Stimulated activated memory B cell treated with anti-CD40 and anti-IgM and Interleukin-4, amounts not matched to agents 10 μg/mL and 1 μg/mL and 100 μg/mL, for 72 hours (primary cell): ENCODE measurements around the gene LHFPL2.
A peak's percentile ranks its signal among the peaks of the same experiment; 100 is the strongest.

Experiments used
- ATAC-seq: fragments of 150-1000 bp; cut with Tn5 transposase; 2 replicates; pipeline ENCODE4 v1.10.0; 2021
- H3K27ac Mint-ChIP-seq: one replicate; pipeline ENCODE4 v1.8.0; 2022; ENCODE audit warnings: mild to moderate bottlenecking, mixed read lengths
- H3K27me3 Mint-ChIP-seq: one replicate; pipeline ENCODE4 v1.8.0; 2022; ENCODE audit warnings: mixed read lengths
- H3K36me3 Mint-ChIP-seq: one replicate; pipeline ENCODE4 v1.8.0; 2022; ENCODE audit warnings: mixed read lengths
- H3K4me1 Mint-ChIP-seq: one replicate; pipeline ENCODE4 v1.8.0; 2022; ENCODE audit warnings: mixed read lengths
- H3K4me3 Mint-ChIP-seq: one replicate; pipeline ENCODE4 v1.8.0; 2022; ENCODE audit warnings: mild to moderate bottlenecking, moderate library complexity, mixed read lengths
- H3K9me3 Mint-ChIP-seq: one replicate; pipeline ENCODE4 v1.8.0; 2022; ENCODE audit warnings: mixed read lengths

The LHFPL2 gene

DNA sequence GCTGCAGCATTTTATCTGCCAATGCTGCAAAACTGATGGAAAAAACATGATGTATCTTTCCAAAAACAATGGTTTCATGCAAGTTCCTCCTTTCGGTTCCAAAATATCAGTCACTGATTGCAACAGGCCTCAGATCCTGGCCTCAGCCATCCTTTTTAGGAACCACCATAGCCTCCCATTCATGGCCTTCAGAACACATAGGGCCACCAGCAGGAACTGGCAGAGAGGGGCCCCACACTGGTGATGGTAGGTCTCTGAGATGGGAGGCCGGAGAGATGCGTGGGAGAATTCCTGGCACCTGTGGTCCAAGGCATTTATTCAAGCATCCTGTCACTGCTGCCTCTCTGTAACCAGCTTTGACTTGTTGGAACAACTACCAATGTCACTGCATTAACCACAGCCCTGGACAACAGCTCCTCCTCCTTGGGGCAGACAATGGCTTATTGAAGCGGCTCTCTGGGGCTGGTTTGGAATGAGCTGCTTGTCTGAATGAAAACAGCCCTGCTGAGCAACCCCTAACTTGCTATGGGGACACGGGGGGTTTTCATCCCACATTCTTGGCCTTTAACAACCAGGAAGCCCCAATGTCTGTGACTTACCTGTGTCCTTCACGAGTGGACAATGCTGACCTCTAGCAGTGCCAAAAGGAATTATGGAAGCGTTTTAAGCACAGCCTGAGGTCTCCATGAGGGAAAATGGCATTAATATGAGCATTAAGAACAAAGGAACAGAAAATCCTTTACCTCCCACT lies 108.1 kb downstream of the LHFPL2 start:
- no peak for ATAC-seq
- peaks cover 7% of the 10 kb centered on the region for H3K36me3 Mint-ChIP-seq
- no peaks in the 10 kb centered on the region for H3K9me3 Mint-ChIP-seq
- no peaks in the 10 kb centered on the region for H3K27me3 Mint-ChIP-seq
- H3K4me3 Mint-ChIP-seq: no peak overlapping the region
- H3K27ac Mint-ChIP-seq: peak overlapping the region; percentile 16
- peaks cover 48% of the 10 kb centered on the region for H3K4me1 Mint-ChIP-seq

DNA sequence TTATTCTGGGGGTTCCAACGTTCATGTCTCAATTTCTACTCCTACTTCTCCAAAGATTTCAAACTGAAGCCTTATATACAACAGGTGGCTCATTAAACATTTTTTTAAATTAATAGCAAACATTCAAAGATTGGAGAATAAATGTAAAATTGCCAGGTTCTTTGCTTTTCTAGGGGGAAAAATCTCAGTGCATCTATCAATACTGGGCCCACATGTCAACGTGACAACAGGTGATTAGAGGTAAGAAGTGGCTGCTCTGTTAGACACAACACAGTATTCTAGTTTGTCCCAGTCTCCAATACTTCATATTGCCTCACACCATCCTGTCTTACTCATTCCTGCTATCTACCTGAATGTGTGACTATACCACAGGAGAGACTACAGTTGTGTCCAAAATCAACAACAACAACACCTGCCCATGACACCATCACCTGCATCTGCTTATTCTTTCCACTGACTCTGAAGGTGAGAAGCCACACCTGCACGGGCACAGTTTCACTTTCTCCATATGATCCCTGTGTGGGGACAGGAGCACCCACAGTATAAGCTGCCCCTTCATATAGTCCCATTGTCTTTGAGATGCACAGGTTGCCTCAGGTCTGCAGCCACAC lies 110.2 kb downstream of the LHFPL2 start:
- no peak overlapping the region for H3K4me3 Mint-ChIP-seq
- ATAC-seq: no peak
- peaks cover 32% of the 10 kb centered on the region for H3K4me1 Mint-ChIP-seq
- H3K36me3 Mint-ChIP-seq: no peaks in the 10 kb centered on the region
- H3K9me3 Mint-ChIP-seq: no peaks in the 10 kb centered on the region
- no peak overlapping the region for H3K27ac Mint-ChIP-seq
- no peaks in the 10 kb centered on the region for H3K27me3 Mint-ChIP-seq

DNA sequence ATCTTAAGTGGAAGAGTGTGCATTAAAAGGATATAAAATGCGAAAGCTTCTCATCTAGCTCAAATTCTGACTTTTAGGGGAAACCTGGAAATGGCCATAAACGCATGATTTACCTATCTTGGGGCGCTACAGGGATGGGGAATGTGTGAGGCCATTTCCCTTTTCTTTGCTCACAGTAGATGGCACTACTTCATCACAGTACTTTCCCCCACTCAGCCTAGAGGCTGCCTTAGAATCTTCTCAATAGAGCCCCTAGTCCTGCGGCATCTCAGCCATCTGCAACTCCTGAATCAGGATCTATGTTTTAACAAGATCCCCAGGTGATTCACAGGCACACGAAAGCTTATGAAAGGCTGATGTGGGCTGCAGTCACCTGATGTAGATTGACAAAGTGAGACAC lies 110.8 kb downstream of the LHFPL2 start:
- ATAC-seq: peak; percentile 78
- H3K36me3 Mint-ChIP-seq: no peaks in the 10 kb centered on the region
- no peak overlapping the region for H3K4me3 Mint-ChIP-seq
- H3K27ac Mint-ChIP-seq: no peak overlapping the region
- no peaks in the 10 kb centered on the region for H3K9me3 Mint-ChIP-seq
- H3K4me1 Mint-ChIP-seq: peaks cover 31% of the 10 kb centered on the region
- no peaks in the 10 kb centered on the region for H3K27me3 Mint-ChIP-seq

DNA sequence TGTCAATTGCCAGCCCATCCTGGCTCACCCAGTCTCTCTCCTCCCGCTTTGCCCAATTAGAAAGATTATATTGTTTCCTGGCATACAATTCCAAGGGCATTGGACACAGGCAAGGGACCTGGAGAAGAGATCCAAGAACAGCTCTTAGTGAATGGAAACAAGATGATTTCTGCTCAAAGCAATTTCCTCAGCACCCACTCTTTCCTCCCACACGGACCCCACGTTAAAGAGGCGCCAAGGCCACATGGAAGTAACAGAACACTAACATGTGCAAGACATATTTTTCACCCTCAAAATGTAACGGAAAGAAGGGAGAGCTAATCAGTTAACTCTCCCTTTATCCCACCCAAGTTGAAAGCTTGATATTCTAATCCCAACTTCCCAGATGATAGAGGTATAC lies 111.2 kb downstream of the LHFPL2 start:
- no peak for ATAC-seq
- Mint-ChIP-seq H3K36me3 (no peaks in the 10 kb centered on the region), H3K27me3 (no peaks in the 10 kb centered on the region), H3K4me3 (no peak overlapping the region), H3K27ac (no peak overlapping the region), H3K4me1 (peaks cover 28% of the 10 kb centered on the region), H3K9me3 (no peaks in the 10 kb centered on the region)

DNA sequence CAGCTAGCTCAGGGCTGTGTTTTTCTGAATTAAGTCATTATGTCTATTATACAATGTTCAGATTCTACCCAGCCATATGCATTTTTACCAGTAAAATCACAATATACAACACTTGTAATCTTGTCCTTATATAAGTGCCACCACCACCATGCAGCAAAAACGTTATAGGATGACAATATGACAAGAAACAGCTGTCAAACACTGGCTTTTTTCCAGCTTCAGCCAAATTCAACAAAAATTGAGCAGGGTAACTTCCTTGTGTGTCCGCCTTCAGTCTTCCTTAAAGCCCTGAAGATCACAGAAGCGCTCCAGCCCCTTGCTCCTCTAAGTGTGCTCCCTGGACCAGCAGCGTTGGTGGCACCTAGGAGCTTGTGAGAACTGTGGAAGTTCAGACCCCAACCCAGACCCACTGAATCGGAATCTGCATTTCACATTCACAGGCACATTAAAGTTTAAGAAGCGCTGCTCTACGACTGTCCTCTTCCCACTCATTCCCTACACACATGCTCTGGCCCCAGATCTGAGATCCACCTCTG lies 111.8 kb downstream of the LHFPL2 start:
- Mint-ChIP-seq H3K27ac (no peak overlapping the region), H3K36me3 (no peaks in the 10 kb centered on the region), H3K4me3 (no peak overlapping the region), H3K4me1 (peaks cover 22% of the 10 kb centered on the region), H3K27me3 (no peaks in the 10 kb centered on the region), H3K9me3 (no peaks in the 10 kb centered on the region)
- ATAC-seq: no peak

DNA sequence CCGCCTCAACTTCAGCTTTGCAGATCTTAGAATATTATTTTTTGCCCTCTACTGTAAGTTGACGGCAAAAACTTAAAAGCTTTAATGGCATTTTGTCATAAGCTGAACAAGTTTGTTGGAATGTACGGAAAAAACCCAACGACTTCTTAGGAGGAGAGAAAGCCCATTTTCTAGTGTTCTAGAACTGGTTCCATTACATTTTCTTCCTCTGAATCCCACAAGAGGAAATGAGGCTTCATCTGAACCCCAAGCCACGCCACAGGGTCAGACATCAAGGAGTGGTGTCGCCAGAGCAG lies 113.7 kb downstream of the LHFPL2 start:
- no peak for ATAC-seq
- H3K36me3 Mint-ChIP-seq: no peaks in the 10 kb centered on the region
- no peaks in the 10 kb centered on the region for H3K9me3 Mint-ChIP-seq
- no peaks in the 10 kb centered on the region for H3K27me3 Mint-ChIP-seq
- H3K4me1 Mint-ChIP-seq: peaks cover 22% of the 10 kb centered on the region
- no peak overlapping the region for H3K4me3 Mint-ChIP-seq
- H3K27ac Mint-ChIP-seq: no peak overlapping the region

DNA sequence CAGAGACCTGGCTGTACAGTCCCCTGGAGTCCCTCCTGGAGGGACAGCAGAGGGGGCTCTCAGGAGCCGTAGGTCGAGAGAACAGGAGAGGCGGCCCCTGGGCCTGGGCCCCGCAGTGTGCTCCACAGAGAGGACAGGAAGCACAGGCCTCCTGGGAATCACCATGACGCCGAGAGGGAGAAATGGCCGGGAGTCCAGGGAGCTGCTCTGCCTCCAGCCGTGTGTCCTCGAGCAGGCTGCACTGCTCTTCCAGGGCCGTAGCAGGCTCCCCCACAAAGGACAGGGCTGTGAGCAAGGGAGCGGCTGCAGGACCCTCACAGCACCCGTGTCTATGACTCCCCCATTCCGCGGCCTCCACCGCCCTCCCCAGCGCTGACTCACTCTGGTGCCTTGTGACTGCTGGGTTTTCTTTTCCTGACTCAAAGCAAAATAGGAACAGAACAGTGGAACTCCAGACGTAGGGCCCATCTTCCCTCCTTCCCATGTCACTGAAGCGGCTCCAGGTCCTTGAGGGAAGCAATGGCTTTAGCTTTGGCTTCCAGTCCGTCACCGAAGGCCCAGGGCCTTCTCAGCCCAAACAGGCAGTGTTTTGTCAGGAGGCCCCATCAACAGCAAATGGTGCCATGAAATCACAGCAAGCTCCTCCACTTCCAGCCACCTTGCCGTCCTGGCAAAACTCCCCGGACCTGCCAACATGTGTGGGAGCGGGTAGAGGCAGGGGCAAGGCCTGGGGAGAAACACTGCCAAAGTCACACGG lies 114.2 kb downstream of the LHFPL2 start:
- Mint-ChIP-seq H3K27ac (no peak overlapping the region), H3K36me3 (no peaks in the 10 kb centered on the region), H3K9me3 (no peaks in the 10 kb centered on the region), H3K4me1 (peaks cover 22% of the 10 kb centered on the region), H3K4me3 (no peak overlapping the region), H3K27me3 (no peaks in the 10 kb centered on the region)
- ATAC-seq: no peak

DNA sequence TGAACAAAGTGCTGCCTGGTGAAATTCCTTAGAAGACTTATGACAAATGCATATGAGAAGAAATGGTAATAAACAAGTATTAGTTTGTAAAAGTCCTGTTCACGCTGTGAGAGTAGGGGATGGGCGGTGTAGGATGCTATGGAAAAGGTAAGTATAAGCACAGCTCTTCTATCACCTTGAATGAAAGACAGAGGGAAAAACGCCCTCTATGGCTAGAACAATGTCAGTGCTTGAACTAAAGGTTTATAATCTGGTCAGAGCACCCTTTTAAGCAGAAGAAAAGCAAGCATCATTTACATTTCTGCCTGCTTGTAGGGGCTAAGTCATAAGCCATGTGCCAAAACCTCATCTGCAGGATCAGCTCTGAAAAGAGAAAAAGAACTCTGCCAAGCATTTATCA lies 115.2 kb downstream of the LHFPL2 start:
- ATAC-seq: no peak
- no peaks in the 10 kb centered on the region for H3K9me3 Mint-ChIP-seq
- H3K36me3 Mint-ChIP-seq: no peaks in the 10 kb centered on the region
- no peak overlapping the region for H3K4me3 Mint-ChIP-seq
- no peaks in the 10 kb centered on the region for H3K27me3 Mint-ChIP-seq
- no peak overlapping the region for H3K27ac Mint-ChIP-seq
- peaks cover 14% of the 10 kb centered on the region for H3K4me1 Mint-ChIP-seq

DNA sequence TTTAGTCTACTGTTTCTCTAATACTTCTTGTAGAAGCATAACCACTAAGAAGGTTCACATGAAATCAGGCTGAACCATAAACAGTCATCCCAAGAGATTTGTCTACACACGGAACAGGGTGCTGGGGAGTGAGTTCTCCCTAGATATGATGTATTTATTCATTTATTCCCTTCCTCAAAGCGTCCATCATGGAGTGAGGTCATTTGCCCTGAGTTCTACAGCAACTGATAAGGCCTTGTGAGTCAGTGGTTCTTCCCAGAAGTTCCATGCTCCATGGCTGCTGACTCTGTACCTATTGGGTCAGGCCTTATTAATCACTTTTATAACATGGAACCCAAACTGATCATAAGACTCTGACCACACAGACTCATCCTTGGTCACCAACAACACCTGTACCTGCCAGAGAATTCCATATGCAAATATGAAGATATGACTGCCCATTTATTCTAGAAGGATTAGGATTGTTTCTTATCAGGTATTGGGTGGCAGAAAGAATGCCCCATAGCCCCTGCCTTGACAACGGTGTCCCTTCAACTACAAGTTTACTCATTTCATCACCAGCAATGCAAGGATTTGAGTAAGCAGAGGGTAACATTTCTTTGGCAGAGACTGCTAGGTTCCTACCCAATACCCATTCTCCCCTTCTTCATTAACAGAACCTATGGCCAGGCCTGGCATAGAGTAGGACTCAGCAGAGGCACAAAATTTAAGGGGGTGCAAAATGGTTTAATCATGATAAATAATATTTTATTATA lies 118.1 kb downstream of the LHFPL2 start:
- no peak overlapping the region for H3K4me3 Mint-ChIP-seq
- H3K27ac Mint-ChIP-seq: no peak overlapping the region
- ATAC-seq: no peak
- H3K9me3 Mint-ChIP-seq: no peaks in the 10 kb centered on the region
- H3K4me1 Mint-ChIP-seq: peaks cover 16% of the 10 kb centered on the region
- no peaks in the 10 kb centered on the region for H3K27me3 Mint-ChIP-seq
- no peaks in the 10 kb centered on the region for H3K36me3 Mint-ChIP-seq

DNA sequence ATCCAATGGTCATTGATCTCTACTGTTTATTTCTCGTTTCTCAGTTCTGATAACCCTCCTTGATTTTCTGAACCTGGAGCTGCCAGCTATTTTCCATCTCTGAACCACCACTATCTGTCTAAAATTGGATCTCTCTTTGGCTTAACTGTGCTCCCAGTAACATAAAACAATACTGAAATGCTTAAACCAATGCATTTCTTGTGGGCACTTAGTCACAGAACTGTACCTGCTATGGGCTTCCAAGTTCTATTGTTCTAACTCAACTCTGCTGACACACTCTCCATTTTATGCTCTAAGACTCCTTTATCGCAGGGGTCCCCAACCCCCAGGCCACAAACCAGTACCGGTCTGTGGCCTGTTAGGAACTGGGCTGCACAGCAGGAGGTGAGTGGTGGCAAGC lies 120.6 kb downstream of the LHFPL2 start:
- Mint-ChIP-seq H3K27me3 (no peaks in the 10 kb centered on the region), H3K27ac (no peak overlapping the region)
- no peak for ATAC-seq

DNA sequence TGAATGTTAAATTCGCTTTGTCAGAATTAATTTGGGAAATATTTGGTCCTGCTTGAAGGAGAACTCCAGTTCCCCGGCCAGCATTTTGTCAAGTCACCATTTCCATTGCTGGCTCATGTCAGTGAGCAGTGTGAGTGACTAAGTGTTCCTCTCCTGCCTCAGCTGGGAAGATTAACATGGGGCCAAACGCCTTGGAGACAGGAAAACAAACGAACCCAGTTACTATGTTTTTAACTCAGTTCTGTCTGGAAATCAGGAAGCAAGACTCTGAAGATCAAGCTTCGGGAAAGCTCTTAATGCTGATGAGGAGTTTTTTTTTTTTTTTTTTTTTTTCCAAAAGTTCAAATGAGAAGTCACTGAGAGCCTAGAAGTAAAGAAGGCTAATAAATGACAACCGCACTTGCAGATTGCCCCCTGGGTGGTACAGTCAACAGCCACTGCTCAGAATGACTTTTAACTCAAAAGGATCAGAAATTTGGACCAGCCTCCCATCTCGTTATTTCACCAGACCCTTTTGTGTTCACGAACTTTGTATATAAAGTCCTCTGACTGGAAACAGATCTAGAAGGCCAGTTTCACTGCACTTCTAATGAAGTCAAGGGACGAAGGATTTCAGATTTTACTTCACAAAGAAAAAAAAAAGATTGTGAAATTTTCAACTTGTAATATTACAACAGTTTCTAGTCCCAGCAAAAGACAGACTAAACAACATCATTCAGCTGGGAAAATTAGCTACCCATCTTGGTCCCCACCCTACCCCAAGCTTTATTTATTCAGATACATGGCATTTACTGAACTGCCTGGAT lies 121.3 kb downstream of the LHFPL2 start:
- Mint-ChIP-seq H3K4me1 (peaks cover 11% of the 10 kb centered on the region), H3K9me3 (no peaks in the 10 kb centered on the region), H3K36me3 (peaks cover 17% of the 10 kb centered on the region), H3K27me3 (no peaks in the 10 kb centered on the region), H3K27ac (no peak overlapping the region), H3K4me3 (no peak overlapping the region)
- ATAC-seq: no peak

More for the DNA sequence above, 120.6 kb downstream of the LHFPL2 start:
- no peaks in the 10 kb centered on the region for H3K9me3 Mint-ChIP-seq
- peaks cover 11% of the 10 kb centered on the region for H3K4me1 Mint-ChIP-seq
- H3K4me3 Mint-ChIP-seq: no peak overlapping the region
- peaks cover 11% of the 10 kb centered on the region for H3K36me3 Mint-ChIP-seq

DNA sequence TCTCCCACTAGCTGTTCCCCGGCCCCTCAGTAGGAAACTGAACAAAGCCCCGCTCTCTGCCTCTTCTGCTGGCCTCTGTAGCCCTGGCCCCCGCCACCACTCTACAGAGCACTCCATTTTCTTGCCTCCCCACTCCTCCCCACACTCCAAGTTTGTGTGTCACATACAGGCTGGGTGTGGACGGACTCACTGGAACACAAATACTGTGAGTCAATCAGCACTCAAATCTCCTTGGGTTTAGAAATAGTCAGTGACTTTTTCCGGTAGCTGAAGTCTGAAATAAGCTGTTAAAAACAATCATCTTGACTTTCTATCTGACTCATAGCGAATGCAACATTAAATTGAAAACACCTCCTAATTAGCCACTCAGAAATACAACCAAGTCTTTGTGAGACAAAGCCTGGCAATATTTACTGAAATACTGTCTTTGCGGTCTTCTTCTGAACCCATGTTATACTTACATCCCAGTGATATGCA lies 122.5 kb downstream of the LHFPL2 start:
- peaks cover 17% of the 10 kb centered on the region for H3K36me3 Mint-ChIP-seq
- peak overlapping the region; percentile 42 for H3K27ac Mint-ChIP-seq
- peak; percentile 39 for ATAC-seq
- H3K9me3 Mint-ChIP-seq: no peaks in the 10 kb centered on the region
- H3K4me1 Mint-ChIP-seq: peaks cover 11% of the 10 kb centered on the region
- no peaks in the 10 kb centered on the region for H3K27me3 Mint-ChIP-seq
- H3K4me3 Mint-ChIP-seq: no peak overlapping the region

DNA sequence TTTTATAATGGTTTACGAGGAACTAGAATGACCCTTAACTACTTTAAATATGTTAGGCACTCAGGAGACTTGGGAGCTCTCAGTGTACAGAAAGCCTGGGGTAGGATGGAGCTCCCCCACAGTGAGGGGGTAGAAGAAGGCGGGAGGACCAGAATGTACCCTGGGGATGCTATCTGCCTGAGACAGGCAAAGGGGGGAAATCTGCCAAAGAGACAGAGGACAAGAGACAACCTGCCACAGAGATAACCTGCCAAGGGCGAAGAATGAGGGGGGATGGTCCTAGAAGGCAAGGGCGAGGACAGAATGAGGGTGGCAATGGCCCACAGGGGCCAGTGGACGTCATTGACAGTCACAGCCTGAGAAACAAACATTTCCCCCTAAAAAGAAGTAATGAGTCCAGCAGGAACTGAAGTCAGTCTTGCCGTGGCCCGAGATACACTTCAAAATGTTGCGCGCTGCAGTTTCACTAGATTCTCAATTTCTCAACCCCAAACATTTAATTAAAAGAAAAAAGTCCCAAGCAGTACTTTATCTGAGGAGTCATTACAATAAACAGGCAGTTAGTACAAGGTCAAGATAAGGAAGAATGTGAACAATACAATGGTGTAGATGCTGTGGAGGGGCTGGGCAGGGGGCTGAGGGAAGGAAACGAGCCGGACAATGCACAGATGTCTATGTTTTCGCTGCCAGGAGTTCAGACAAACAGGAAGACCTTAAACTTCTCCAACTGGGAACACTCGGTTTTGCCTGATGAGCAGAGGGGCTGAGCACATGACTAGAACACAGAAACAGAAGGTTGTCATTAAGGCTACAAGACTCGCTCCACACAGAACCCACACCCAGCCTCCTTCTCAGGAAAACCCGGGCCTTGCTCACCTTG lies 125.0 kb downstream of the LHFPL2 start:
- Mint-ChIP-seq H3K4me3 (no peak overlapping the region), H3K9me3 (no peaks in the 10 kb centered on the region), H3K4me1 (peaks cover 11% of the 10 kb centered on the region), H3K27me3 (no peaks in the 10 kb centered on the region), H3K36me3 (peaks cover 17% of the 10 kb centered on the region), H3K27ac (no peak overlapping the region)
- ATAC-seq: no peak
